Ascending aorta (tissue), 2 donors: ENCODE data around the gene PTGER1. TPM values are rescaled to one million over a fixed set of nuclear protein-coding genes. Genes with fewer than 3 reads are reported as not detected.

Source experiments
- DNase-seq, 2 donors: peaks; one replicate each; pipeline ENCODE4 v3.0.0-alpha.2; 2019; ENCODE audit warnings: low spot score in 2 of 2
- H3K27ac ChIP-seq, 2 donors: fragments of 200-600 bp; sonication (generic); one replicate each; pipeline ENCODE4 v1.5.1; 2016 to 2017; ENCODE audit warnings: mild to moderate bottlenecking in 1 of 2
- H3K27me3 ChIP-seq: fragments of 200-600 bp; sonication (generic); one replicate; pipeline ENCODE4 v1.5.1; 2017
- H3K36me3 ChIP-seq, 2 donors: fragments of 200-600 bp; sonication (generic); one replicate each; pipeline ENCODE4 v1.5.1; 2016
- H3K4me1 ChIP-seq, 2 donors: fragments of 200-600 bp; sonication (generic); one replicate each; pipeline ENCODE4 v1.5.1; 2016 to 2017; ENCODE audit warnings: mild to moderate bottlenecking in 1 of 2
- H3K4me3 ChIP-seq, 2 donors: fragments of 200-600 bp; sonication (generic); one replicate each; pipeline ENCODE4 v1.5.1; 2016 to 2017; ENCODE audit warnings: mild to moderate bottlenecking in 1 of 2
- H3K9me3 ChIP-seq, 2 donors: fragments of 200-600 bp; sonication (generic); one replicate each; pipeline ENCODE4 v1.5.1; 2016
- CTCF ChIP-seq, 3 experiments: fragments of 200-600 bp in 2 of 3; fragments of 450-650 bp in 1 of 3; sonication (generic) in 2 of 3; IDR thresholded peaks; one replicate each; pipeline ENCODE4 v1.5.1; 2016 to 2019; ENCODE audit warnings: antibody characterized with exemption in 3 of 3, mild to moderate bottlenecking in 1 of 3, moderate library complexity in 1 of 3
- intact Hi-C: fragments of 100-400 bp; cut with DNase I; formaldehyde crosslinking; loops from one replicate; pipeline ENCODE4 v1.15.1; 2023
- total RNA-seq: library from RNA; depleted of rRNA; stranded (reverse); fragments of >200 nt; gene quantifications from one replicate; pipeline ENCODE4 v1.1.0, GENCODE V29; 2016

PTGER1 gene
- total RNA-seq, 1 donor from 2014 or later: 17.1 TPM

DNA sequence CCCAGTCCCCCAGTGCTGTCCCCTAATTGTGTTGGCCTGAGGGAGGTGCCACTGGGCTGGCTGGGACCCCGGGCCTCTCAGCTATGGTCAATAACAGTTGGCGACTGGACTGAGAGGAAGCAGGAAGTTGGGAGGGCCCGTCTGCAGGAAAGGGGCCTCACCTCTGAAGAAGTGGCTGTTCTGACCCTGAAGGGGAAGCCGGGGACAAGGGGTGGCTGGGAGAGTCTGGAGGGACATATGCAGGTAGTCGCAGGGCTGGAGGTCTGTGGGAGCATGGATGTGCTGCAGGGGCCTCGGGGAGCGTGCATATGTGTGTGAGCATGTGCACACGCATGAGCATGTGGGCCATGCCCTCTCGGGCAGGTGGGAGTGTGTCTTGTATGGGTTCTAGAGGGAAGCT is 36.1 kb downstream of the PTGER1 start:
- peaks cover 3 to 13% of the 10 kb centered on the region in 2 donors for H3K4me1 ChIP-seq
- no peak for DNase-seq
- no peaks in the 10 kb centered on the region for H3K27me3 ChIP-seq
- no peak overlapping the region for H3K27ac ChIP-seq
- TF ChIP-seq CTCF (IDR thresholded peaks at IDR 0.05): no peak
- intact Hi-C loops: no loop called here
- peaks cover 28 to 36% of the 10 kb centered on the region in 2 donors for H3K36me3 ChIP-seq
- no peak overlapping the region for H3K4me3 ChIP-seq
- H3K9me3 ChIP-seq: no peaks in the 10 kb centered on the region

- no peak for TF ChIP-seq CTCF (IDR thresholded peaks at IDR 0.05)
- no peak for DNase-seq
- Histone ChIP-seq H3K4me1 (peaks cover 3 to 15% of the 10 kb centered on the region in 2 donors), H3K36me3 (peaks cover 14 to 22% of the 10 kb centered on the region in 2 donors), H3K4me3 (no peak overlapping the region), H3K27me3 (no peaks in the 10 kb centered on the region), H3K27ac (no peak overlapping the region), H3K9me3 (no peaks in the 10 kb centered on the region)
- intact Hi-C loops: no loop called here
These were observed 37.5 kb downstream of the PTGER1 start for GRCh38 chr19:14437578-14438140.

GRCh38 chr19:14435320-14436050 is 39.7 kb downstream of the PTGER1 start:
- Histone ChIP-seq H3K9me3 (no peaks in the 10 kb centered on the region), H3K4me3 (no peak overlapping the region), H3K27ac (peak overlapping the region; percentile 65 to 78), H3K27me3 (no peaks in the 10 kb centered on the region), H3K4me1 (peaks cover 3 to 19% of the 10 kb centered on the region in 2 donors), H3K36me3 (peaks cover 0 to 4% of the 10 kb centered on the region in 2 donors)
- intact Hi-C loops: loop anchor here (2.0 kb wide), 1 partner anchor 73 kb away; no protein-coding TSS in a partner anchor
- DNase-seq: no peak
- no peak for TF ChIP-seq CTCF (IDR thresholded peaks at IDR 0.05)

- no peak for TF ChIP-seq CTCF (IDR thresholded peaks at IDR 0.05)
- Histone ChIP-seq H3K27me3 (no peaks in the 10 kb centered on the region), H3K36me3 (peaks cover 0 to 4% of the 10 kb centered on the region in 2 donors), H3K9me3 (no peaks in the 10 kb centered on the region), H3K4me1 (peaks cover 3 to 19% of the 10 kb centered on the region in 2 donors), H3K27ac (peak overlapping the region; percentile 78 to 82), H3K4me3 (peak overlapping the region; percentile 77 to 98)
- peak; percentile 63 to 88 for DNase-seq
- intact Hi-C loops: loop anchor here (2.0 to 5.0 kb wide), 3 partner anchors 38 to 287 kb away; no protein-coding TSS in a partner anchor
These were observed 40.4 kb downstream of the PTGER1 start for GRCh38 chr19:14434543-14435319.

DNA sequence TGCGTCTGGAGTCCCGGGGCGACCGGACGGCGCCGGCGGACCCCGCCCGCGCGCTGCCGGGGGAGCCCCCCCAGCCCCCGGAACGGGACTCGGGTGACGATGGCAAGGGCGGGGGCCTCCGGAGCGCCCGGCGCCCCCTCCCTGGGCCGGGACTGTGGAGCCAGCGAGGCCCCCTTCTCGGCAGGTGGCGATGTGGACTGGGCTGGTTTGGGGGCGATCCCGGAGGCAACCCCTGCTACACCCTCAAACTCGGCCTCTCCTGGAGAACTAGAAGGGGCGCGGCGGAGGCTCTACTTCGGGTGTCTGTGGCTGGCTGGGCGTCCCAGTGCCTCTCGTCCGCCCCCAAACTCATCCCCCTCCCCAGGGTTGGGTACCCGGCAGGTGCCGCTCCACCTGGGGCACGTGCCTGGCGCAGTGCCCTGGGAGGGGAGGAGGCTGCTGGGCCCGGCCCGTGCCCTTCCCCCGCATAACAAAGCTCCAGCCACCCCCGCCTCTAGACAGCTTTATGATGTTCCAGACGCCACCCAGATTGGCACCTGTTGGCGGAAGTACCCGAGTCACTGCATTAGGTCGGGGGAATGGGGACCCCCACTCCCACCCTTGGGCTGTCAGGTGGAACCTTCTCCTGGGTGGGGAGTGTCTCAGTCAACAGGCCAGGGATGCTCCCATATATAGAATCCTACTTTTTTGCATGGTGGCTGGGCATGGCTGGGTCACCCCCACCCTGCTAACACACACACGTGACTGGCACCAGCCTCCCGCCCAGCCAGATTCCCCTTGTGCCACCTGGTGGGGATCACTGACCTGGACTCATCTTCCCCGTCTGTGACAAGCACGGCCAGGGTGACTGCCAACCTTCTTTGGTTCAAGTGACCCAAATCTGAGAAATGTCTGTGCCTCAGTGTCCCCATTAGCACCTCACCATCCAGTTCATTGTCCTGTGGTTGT is 41.3 kb downstream of the PTGER1 start:
- H3K4me3 ChIP-seq: peak overlapping the region; percentile 77 to 98
- peaks cover 3 to 19% of the 10 kb centered on the region in 2 donors for H3K4me1 ChIP-seq
- no peak for DNase-seq
- TF ChIP-seq CTCF (IDR thresholded peaks at IDR 0.05): peak in 1 of 3 experiments; percentile 11
- no peaks in the 10 kb centered on the region for H3K9me3 ChIP-seq
- no peaks in the 10 kb centered on the region for H3K27me3 ChIP-seq
- H3K36me3 ChIP-seq: peaks cover 0 to 4% of the 10 kb centered on the region in 2 donors
- intact Hi-C loops: loop anchor here (2.0 to 5.0 kb wide), 3 partner anchors 38 to 287 kb away; no protein-coding TSS in a partner anchor
- peak overlapping the region; percentile 78 to 82 for H3K27ac ChIP-seq
